Stimulated activated CD4-positive, alpha-beta T cell treated with anti-CD3 and anti-CD28 coated beads, Interleukin-4, amount 100 ng/mL, for 4 hours (primary cell): ENCODE results near the gene PRRT1.
A peak's percentile ranks its signal among the peaks of the same experiment; 100 is the strongest.
"Not testable (repeated sequence)": the region's sequence is repeated elsewhere in the genome, so short reads cannot be mapped to it uniquely, and the experiment has no call there.

Source experiments
- DNase-seq, 2 experiments: peaks; one replicate each; pipeline ENCODE4 v3.0.0-alpha.2; 2020

Gene PRRT1

DNA sequence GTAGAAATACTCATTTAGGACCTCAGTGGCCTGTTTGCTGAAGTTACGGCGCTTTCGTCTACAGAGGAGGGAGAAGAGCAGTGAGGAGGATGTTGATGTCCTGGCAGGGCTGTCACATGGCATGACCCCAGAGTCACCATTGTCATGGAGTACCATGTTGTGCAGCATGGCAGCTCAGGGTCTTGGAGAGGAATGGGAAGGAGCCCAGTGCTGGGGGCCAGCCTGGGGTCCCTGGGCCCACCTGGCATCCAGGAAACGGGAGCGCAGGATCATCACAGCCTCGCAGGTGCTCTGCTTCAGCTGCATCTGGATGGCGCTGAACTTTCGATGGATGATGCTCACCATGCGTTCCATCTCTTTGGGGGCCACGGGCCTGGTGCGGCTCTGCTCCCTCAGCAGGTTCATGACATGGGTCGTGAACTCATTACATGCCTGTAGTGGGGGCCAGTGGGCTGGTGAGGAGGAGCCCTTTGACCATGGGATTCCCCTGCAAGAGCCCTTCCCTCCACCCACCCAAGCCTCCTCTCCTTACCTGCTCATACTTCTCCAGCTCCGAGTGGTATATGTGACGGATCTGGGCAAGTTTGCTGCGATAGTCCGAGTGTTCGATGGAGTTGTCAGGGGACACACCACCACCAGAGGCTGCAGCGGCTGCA lies 36.1 kb upstream of the PRRT1 start:
- not testable (repeated sequence) for DNase-seq

DNA sequence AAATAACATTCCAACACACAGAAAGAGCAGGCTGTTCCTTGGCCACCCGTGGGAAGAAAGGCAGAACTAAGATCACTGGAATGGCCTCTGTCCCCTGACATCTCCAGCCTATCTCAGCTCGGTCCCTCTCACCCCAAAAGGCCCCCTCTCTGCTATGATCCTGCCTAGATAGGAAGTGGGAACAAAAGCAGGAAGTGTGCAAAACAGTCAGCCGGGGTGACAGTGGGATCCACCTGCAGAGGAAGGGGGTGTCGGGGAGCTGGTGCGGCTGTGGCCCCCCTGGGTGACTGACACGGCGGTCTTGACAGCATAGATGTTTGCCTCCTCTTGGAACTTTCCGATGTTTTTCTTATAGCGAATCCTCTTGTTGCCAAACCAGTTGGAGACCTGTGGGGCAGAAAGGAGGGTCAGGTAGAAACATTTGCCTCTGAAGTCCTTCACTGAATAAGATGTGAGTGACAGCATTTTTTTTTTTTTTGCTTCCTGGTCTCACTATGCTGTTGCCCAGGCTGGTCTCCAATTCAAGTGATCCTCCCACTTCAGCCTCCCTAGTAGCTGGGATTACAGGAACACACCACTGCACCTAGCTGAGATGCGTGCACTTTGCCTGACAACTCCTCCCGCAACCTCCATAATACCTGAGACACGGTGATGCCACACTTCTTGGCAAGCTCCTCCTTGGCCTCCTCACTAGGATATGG lies 35.4 kb upstream of the PRRT1 start:
- DNase-seq, result no peak

GRCh38 chr6:32186151-32186840 lies 34.6 kb upstream of the PRRT1 start:
- not testable (repeated sequence) for DNase-seq

DNA sequence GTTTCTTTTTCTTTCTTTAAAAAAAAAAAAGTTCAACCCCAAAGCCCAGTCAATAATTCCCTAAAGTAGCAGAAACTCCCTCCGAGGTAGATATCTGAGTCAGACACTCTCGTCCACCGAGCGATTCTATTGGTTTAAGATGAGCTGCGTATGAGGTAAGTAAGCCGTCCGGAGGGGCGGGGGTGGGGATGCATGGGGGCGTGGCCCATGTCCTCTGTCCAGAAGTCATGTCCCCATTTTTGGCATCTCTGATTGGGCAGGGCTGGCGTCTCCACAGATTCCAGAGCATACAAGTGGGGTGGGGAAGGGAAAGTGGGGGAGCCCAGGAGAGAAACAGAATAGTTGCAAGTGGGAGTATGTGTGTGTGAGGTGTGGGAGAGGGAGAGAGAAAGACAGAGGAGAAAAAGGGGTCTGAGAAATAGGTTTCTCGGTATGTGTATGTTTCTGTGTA lies 34.0 kb upstream of the PRRT1 start:
- peak; percentile 51 to 56 for DNase-seq

- no peak for DNase-seq
Measured at GRCh38 chr6:32184084-32184640, 32.4 kb upstream of the PRRT1 start, which contains the start of gene AGER. AGER (minus strand) TSS chr6:32184253; CDS start chr6:32184222, 31 bp downstream.

DNA sequence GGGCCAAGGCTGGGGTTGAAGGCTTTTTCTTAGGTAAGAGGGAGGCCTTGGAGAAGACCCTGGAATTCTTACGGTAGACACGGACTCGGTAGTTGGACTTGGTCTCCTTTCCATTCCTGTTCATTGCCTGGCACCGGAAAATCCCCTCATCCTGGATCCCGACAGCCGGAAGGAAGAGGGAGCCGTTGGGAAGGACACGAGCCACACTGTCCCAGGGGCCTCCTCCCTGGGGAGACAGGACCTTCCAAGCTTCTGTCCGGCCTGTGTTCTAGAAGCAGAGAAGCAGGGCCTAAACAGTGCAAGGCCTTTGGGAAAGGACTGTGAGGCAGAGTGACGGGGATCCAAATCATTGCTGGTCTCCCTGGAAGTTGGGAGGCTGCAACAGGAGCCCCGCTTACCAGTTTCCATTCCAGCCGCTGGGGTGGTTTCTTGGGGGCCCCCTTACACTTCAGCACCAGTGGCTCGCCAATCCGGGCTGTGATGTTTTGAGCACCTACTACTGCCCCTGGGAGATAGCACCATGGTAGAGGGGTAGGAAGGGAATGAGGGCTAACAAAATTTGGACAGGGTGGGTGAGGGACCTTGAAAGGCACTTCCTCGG lies 31.8 kb upstream of the PRRT1 start:
- no peak for DNase-seq

- no peak for DNase-seq
Measured at GRCh38 chr6:32183030-32183429, 31.3 kb upstream of the PRRT1 start.

GRCh38 chr6:32182555-32182981 lies 30.8 kb upstream of the PRRT1 start:
- no peak for DNase-seq

DNA sequence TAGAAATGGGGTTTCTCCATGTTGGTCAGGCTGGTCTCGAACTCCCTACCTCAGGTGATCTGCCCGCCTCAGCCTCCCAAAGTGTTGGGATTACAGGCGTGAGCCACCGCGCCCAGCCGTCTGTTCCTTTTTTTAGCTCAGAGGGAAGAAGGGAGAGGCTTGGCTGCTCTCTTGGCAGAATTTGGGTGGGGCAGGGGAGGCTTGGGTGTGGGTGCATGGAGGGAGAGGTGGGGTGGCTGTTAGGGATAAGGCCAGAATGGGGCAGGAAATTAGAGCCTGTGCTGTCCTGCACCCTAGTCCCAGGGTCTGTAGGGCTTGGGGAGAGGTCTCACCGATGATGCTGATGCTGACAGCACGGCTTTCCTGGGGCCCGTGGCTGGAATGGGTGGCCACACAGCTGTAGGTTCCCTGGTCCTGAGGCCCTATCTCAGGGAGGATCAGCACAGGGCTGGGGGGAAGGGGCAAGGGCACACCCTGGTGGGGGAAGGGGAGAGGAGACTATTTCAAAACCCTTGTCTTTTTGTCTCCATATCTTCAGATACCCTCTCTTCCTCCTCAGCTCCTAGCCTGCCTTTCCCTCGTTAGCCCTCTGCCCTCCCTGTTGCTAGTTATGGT lies 30.3 kb upstream of the PRRT1 start:
- no peak for DNase-seq

DNA sequence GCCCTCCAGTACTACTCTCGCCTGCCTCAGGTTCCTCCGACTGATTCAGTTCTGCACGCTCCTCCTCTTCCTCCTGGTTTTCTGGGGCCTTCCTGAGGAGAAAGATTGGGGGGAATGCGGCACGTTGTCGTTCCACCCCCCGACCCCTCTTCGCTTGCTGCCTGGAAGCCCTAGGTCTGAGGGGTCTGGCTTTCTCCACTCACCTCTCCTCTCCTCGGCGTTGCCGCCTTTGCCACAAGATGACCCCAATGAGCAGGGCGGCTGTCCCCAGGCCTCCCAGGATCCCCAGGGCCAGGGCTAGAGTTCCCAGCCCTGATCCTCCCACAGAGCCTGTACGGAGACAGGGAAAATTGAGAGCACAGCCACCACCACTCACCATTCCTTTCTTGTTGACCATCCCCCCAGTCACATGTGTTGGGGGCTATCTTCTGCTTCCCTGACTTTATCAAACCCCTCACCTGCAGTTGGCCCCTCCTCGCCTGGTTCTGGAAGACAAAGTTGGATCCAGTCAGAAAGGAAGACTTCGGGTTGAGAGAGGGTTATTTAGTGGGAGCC lies 29.5 kb upstream of the PRRT1 start:
- DNase-seq, result no peak

- DNase-seq, result no peak
Measured at GRCh38 chr6:32179766-32180405, 28.1 kb upstream of the PRRT1 start.

DNA sequence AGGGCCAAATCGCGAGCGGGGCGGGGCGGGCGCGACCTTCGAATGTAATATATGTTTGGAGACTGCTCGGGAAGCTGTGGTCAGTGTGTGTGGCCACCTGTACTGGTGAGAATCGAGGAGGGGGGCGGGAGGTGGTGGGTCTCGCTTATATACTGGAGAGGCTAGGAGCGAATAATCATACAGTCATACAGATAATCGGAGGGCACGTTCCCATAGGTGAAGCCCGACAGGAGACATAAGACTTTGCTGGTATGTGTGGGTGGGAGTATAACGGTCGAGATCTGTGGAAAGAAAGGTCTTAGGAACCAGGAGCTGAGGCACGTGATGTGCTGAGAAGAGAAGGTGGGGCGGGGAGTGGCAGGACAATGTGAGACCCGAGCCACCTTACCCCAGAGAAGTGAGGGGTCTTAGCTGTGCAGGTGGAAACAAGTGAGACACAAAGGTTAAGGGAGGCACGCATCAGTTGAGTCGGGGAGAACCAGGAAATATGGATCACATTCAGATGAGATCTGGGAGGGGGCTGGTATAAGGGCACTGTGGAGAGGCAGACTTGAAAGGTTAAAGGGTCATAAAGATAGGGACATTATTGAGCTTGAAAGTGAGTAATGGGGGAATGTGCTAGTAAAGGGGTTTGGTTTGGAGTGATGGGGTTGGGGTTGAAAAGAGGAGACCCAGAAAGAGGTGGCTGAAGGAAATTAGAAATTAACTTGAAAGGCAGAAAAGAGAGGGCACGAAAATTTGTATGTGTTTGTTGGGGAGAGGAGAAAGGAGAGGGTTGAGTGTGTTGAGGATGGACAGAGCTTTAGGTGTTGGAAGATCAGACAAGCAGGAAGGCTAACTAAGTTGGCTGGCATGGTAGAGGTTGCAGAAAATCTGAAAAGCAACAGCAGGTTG lies 27.1 kb upstream of the PRRT1 start:
- no peak for DNase-seq

DNA sequence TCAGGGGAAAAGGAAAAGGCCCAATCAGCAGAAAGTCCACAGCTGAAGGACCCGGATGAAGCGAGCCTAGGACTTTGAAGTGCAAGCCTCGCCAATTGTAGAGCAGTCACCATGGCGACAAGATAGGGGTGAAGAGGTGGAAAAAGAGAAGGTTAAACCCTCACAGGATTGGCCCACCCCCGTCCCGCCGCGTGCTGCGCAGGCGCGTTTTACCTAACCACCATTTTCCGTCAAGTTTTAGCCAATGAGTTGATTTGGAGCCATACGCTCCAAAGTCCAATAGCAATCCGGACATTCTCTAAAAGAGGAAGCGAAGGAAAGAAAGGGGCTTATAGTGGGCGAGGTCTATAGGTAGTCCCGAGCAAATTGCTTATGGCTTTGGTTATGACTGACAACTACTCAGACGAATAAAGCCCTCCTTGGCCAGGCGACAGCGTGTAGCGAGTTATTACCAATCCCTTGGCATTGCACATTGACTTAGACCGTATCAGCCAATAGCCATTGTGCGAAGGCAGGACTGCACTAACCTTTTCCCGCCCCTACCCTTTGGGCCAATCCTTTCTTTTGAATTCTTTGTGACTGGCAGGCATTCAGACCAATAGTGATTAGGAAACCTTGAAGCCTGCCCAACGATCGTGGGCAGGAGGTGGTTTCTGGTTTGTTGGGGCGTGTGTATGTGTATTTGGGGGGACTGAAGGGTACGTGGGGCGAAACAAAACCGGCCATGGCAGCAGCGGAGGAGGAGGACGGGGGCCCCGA lies 26.2 kb upstream of the PRRT1 start, which contains the start of gene RNF5:
Gene RNF5, plus strand, starts transcription at position 618 of the 759 bp plus-strand sequence. Its CDS starts 107 bp downstream, at position 725.
- DNase-seq, result peak; percentile 80 to 94

GRCh38 chr6:32177183-32177787 lies 25.5 kb upstream of the PRRT1 start:
- peak in 1 of 2 experiments; percentile 34 for DNase-seq

- no peak for DNase-seq
Measured at GRCh38 chr6:32176476-32177182, 24.9 kb upstream of the PRRT1 start.

DNA sequence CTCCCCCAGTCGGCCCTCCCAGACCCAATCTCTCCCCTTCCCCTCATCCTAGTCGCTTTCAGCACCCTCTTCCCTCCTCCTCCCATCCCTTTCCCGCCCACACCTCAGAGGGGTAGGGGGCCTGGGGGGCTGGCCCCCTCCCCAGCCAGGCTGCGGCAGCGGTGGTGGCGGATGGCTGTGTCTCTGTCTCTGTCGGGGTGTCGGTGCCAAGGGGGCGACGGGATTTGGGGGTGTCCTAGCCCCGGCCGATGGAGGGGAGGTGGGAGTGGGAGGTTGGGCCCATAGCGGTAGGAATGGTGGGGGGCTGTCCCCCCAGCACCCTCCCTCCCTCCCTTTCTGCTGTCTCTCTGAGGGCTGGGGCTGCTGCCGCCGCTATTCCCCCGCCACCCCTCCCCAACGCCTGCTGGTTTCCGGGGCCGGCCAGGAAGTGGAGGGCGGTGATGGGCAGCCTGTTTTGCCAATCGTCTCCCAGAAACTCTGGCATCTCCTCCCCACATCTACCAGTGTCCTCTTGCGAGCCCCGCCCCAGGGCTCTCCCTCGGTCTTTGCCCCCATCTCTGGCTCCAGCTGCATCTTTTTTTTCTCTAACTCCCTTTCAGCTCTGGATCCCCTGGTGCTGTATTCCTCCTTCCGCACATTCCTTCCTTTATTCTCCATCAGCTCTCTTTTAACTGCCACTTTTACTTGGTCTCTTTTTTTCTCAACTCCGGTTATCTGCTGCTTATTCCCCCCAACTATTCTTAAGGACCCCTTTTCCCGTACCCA lies 24.2 kb upstream of the PRRT1 start, which contains the start of gene AGPAT1:
Gene AGPAT1, minus strand, starts transcription at position 374 of the 765 bp plus-strand sequence. CDS start 4,588 bp downstream, outside the sequence.
- peak; percentile 96 to 97 for DNase-seq

GRCh38 chr6:32175322-32175710 lies 23.6 kb upstream of the PRRT1 start:
- DNase-seq, result no peak

GRCh38 chr6:32174416-32174815 lies 22.7 kb upstream of the PRRT1 start:
- no peak for DNase-seq
